ENCODE data around the gene SUSD6.

SUSD6 gene

GRCh38 chr14:69675245-69675583, 63.8 kb downstream of the SUSD6 start:
- DNase-seq, result no peak

- no peak for DNase-seq
Observed at GRCh38 chr14:69675877-69676416, 64.6 kb downstream of the SUSD6 start.

DNA sequence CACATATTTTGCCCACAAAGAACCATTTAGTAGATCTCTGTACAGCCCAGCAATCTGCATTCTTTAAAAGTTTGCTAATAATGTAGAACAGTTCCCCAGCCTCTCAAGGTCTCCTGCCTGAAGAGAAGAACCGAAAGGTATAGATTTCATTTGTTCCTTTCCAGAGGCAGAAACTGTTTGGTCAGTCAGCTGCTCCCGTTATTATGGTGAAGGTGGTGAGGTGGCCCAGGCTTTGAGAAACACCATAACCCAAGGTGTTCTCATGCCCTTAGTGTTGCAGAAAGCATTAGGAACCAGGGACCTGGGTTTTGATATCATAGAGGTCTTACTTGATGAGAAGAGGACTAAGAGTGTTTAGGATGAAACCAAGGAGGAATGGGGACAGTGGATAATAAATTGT, 65.3 kb downstream of the SUSD6 start:
- DNase-seq, result no peak

- DNase-seq, result no peak
Observed at GRCh38 chr14:69680297-69680696, 68.9 kb downstream of the SUSD6 start.

- DNase-seq, result no peak
Observed at GRCh38 chr14:69682136-69682535, 70.7 kb downstream of the SUSD6 start.

DNA sequence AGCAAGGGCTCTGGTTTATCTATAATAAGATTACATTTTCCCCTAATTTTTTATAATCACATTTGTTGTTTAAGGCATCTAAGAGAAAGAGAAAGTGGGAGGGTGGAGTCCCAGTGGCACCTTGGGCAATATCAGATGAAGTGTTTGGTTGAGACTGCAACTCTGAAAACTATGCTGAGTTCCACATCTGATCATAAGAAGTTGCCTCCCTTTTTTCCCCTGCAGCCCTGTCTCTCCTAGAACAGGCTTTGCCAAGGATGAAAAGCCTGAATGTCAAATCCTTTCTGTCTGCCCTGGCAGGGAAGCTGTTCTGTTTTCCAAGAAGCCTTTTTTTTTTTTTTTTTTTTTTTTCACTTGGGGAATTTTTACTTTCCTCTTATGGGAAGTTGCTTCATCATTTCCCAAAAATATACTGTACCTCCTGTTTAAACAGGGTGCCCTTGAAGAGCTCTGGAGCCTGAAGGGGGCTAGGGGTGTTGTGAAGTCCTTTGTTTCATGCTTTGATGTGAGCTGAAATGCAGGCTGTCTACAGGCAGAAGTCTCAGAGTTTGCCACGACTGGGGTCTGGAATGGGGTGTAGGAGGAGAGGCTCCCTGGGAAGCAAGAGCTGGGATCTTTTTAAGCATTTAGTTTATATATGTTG, 71.3 kb downstream of the SUSD6 start:
- DNase-seq, result no peak

DNA sequence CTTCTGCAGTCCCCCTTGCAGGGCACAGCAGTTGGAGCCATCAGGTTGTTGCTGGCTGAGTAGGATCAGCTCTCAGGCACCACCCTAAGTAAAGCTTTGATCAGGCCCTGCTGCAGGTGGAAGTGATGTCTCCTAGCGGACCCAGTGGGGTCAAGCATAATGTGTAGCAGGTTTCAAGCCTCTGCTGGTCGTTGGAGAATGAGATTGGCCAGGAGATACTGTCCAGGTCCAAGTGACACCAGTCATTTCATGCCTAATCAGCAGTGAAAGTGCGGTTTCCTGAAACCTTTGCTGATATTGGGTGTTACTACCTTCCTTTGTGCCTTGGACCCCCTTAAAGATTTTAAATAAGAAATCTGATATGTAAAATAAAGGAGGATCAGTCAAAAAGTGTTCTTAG, 72.6 kb downstream of the SUSD6 start:
- no peak for DNase-seq

- no peak for DNase-seq
Observed at GRCh38 chr14:69684461-69685217, 73.2 kb downstream of the SUSD6 start.

- no peak for DNase-seq
Observed at GRCh38 chr14:69685218-69685616, 73.8 kb downstream of the SUSD6 start.

- DNase-seq, result peak; percentile 53
Observed at GRCh38 chr14:69685716-69686115, 74.3 kb downstream of the SUSD6 start.

GRCh38 chr14:69687606-69688298, 76.4 kb downstream of the SUSD6 start:
- no peak for DNase-seq

DNA sequence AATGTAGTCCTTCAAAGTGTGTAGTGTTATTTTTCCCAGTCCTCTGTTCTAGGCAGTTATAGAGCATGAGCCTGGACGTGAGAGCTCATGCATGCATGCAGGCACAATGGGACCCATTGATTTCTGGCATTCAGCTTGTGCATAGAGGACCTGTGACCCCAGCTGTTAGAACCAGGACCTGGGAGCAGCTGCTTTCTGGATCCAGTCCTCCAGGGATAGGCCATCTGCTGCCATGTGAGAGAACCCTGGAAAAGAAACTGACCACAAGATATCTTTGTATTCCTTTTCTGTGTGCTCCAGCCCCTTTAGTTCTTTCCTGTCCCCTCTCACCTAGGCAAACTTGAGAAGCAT, 76.9 kb downstream of the SUSD6 start:
- no peak for DNase-seq

GRCh38 chr14:69690042-69690441, 78.6 kb downstream of the SUSD6 start:
- no peak for DNase-seq

DNA sequence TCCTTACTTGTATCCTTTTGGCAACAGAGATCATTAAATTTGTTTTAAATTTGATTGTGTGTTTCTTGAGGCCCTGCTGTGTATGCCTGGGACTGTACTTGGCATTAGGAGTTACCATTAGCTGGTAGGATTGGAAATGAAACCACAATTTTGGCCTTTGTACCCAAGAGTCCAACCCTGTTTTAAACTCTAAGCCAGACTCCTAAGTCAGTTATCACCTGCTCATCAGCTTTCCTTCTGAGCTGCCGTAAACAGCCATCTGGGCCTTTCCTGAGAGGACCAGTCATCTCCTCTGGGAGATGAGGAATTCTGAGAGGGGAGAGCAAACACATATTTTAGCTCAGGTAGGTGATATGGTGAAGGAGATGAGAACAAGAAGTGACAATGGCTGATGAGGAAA, 81.2 kb downstream of the SUSD6 start:
- DNase-seq, result no peak

DNA sequence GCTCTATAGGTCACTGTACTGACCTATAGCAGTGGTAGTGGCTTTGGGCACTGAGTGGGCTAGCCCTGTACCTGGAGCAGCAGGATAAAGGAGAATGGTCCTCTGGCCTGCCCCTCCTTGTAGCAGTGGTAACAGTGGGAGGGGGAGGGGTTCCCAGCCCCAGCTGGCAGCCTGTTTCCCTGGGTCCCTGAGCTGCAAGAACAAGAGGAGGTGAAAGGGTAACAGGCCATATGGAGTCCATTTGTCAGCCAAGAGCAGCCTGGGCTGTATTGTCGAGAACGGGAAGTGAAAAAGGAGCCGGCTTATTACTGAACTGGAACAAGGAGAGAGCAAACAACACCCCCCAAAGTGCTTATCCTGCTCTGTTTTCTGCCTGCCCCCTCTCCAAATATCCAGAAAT, 81.7 kb downstream of the SUSD6 start:
- no peak for DNase-seq

DNA sequence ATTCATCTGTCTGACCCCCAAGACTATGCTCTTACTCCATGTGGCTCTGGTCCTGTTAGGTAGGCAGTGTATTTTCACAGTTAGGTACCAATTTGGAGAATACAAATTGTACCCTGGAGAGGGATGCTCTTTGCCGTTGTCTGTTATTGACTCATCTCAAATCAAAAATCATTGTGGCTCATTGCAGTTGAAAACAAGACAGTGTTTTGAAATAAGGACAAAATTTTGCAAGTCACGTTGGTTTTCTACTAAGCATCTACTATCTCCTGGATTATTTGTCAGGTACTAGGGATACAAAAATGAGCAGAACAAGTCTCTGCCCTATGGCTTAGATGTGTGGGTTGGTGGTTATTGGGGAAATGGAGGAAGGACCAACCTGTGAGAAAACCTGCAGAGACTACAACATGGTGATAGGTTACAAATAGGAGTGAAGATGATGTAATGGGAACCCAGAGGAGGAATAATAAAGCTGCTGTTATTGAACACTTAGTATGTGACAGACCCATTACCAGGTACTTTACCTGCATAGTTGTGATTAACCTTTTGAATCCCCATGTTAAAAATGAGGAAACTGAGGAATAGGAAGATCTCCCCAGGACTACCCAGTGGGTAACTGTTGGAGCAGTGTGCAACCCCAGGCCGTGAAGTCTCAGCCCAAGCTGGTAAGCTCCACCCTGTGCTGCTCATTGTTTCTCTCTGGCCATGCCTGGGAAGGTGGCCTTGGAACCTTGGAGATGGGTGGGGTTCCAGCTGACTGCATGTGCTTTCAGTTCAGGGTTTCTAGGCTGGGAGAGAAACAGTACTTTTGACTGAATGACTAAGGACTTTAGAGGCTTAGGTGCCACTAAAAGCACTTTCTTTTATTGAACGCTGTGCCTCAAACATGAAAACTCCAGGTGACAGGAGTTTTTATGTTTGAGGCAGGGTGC, 82.7 kb downstream of the SUSD6 start:
- no peak for DNase-seq

DNA sequence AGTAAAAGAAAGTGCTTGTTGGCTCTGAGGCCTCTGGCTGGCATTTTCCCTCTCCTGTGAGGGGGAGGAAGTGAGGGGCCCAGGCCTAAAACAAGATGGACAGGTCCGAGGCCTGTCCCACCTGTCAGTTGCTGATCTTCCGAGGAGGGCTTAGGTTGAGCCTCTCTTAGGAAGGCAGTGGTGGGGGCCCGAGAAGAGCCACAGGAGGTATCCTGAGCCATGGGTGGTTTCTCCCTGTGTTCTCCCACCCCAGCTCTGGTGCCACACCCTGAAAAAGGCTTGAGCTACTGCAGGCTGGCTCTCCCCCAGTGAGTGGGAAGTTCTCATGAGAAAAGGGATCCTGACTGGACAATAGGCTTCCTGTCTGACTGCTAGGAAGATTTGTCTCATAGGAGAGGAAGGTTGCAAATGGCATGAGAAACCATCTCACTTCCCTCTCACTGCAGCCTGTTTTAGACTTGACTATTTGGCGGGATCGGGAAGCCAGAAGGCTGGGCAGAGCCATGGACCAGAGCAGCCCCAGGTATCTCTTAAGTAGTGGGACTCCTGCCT, 83.4 kb downstream of the SUSD6 start:
- no peak for DNase-seq

DNA sequence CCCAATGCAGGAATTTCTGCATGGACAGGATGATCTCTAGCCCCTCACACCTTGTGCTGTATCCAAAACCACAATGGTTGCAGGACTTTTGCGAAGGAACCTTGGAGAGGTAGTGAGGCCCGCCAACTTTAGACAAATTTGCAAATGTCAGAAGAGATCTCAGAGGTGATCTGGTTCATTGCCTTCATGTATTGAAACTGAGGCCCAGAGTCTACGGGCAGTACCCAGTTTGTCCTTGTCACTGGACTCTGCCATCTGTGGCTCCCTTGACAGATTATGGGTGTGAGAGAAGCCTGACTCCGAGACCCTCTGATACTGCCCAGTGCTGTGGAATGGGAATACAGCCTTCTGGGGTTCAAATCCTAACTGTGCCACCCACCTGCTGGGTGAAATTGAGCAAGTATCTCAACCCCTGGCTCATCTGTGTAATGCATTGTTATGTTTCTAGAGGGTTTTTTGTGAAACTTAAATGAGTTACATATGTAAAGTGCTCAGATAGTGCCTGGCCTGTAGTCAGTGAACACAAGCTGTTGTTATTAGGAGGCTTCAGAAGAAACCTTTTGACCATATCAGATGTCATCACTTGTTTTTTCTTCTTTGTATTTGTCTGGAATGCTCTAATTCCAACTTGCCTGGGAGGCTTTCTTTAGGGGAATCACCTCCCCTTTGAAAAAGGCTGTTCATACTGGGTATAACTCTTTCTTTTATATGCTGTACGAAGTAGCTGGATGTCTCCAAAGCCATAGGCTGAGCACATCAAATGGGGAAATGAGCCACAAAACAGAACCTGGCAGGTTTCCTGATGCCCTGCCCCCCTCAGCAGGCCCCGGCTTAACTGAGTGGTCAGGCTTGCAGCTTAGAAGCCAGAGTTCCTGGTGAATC, 84.2 kb downstream of the SUSD6 start:
- no peak for DNase-seq

- DNase-seq, result no peak
Observed at GRCh38 chr14:69696204-69696527, 84.8 kb downstream of the SUSD6 start.

GRCh38 chr14:69696633-69697557, 85.5 kb downstream of the SUSD6 start:
- no peak for DNase-seq

GRCh38 chr14:69698572-69698971, 87.2 kb downstream of the SUSD6 start:
- DNase-seq, result no peak
